ELR (cell line): ENCODE measurements around the gene NCK2.
"Not testable (repeated sequence)": the region's sequence is repeated elsewhere in the genome, so short reads cannot be mapped to it uniquely, and the experiment has no call there.

Source experiments
- DNase-seq: peaks from one replicate; pipeline ENCODE4 v3.0.0-alpha.2; 2015; ENCODE audit warnings: low read depth

The NCK2 gene

DNA sequence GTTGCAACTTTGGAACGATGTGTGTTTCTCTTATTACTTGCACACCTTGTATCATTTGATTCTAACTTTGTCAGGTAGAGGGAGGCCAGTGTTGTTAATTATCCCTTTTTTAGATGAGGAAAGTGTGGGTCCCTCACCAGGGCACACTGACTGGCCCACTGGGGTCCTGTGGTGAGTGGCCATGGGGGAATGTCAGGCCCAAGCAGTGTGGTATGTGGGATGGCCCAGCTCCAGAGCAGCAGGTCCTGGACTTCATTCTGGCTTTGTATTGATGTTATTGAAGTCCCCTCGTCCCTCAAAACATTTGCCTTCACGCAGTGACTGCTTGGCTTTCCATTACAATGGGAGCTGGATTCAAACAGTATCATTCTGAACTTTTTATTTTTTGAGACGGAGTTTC lies 11.7 kb downstream of the NCK2 start:
- DNase-seq, result no peak

DNA sequence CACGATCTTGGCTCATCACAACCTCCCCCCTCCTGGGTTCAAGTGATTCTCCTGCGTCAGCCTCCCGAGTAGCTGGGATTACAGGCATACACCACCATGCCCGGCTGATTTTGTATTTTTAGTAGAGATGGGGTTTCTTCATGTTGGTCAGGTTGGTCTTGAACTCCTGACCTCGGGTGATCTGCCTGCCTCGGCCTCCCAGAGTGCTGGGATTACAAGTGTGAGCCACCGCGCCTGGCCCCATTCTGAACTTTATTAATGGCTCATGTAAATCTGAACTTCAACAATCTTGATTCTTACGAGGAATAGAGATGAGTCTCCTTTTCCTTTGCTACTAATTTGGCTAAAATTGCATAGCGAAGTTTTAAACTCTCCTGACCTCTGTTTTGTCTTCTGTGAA lies 12.2 kb downstream of the NCK2 start:
- DNase-seq, result not testable (repeated sequence)

DNA sequence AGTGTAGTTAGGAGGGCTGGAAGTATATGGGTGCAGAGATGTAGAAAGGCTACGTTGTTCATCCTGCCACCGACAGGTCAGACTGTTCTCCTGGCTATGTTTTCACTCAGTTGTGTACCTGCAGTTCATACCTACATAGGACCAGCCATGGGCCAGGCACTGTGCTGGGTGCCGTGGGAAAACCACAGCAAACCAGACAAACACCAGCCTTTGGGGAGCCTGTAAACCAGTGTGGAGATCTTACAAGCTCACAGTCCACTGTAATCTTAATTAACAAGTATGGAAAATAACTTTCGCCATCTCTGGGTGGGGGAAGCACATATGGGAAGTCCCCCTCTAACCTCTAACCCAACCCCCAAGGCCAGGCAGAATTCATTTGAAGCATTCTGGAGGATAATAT lies 12.7 kb downstream of the NCK2 start:
- no peak for DNase-seq

DNA sequence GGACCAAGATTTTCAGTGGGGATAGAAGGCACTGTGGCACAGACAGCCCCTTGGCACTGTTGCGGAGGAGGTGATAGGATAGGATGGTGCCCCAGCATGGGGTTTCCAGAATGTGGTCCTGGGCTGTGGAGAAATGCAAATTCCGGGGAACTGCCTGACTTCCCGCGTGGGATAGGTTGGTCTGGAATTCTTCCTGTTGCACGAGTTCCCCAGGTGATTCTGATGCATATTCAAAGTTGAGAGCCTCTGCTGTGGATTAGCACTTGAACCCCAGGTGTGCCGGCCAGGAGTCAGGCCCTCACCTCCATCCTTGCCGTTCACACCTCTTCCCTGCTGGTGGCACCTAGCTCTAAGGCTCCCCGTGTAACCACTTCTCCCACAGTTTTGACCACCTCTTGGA lies 15.5 kb downstream of the NCK2 start:
- no peak for DNase-seq

DNA sequence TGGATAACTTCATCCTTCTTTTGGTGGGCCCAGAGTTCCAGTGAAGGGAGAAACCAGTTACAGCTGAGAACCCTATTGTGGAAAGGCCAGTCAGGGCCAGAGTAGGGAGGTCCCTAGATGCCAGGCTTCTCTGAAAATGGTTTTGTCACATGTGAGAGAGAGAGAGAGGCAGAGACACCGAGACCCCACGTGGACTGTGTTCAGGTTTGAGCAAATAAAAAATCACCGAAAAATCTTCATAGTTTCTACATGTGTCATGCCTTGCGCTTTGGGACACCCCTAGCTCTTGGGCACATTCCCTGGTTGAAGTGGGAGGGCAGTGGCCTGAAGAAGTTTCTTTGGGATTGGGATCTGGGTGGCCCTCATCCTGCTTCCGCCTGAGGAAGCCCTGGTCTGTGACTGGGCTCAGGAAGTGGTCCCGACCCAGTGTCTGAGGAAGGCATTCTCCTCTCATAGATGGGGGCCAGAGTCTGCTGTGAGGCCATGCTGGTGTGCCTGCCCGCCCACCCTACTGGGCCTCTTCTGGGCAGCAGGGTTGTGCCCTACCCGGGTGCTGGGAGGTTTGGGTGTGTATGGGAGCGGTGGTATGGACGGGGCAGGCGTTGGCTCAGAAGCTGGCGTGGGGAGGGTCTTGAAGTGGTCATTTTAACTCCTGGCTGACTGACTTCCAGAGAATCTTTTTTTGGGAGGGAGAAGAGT lies 16.1 kb downstream of the NCK2 start:
- no peak for DNase-seq

DNA sequence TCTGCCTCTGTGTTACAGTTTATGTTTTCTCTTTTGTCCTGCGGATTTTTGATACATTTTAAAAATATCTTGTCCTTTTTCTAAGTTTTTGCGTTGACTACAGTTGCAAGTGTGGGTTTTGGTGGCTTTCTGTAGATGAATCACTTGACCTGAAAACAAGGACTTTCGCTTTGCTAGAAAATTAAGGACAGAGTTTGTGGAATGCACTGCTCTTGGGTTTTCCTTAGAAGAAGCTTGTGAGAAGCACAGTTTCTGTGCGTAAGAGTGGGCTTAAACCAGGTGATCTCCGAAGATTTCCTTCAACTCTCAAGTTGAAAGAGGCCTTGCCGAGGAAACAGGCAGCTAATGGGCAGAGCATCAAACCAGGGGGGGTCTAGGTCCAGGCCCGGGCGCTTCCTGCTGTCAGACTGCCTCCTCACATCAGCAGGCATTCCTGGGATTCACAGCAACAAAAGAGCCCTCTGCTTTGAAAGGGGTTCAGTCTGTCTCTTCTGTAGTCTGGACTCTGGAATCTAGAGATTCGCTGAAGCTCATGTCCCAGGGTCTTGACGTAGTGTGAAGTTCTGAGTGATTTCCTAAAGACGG lies 17.3 kb downstream of the NCK2 start:
- no peak for DNase-seq

DNA sequence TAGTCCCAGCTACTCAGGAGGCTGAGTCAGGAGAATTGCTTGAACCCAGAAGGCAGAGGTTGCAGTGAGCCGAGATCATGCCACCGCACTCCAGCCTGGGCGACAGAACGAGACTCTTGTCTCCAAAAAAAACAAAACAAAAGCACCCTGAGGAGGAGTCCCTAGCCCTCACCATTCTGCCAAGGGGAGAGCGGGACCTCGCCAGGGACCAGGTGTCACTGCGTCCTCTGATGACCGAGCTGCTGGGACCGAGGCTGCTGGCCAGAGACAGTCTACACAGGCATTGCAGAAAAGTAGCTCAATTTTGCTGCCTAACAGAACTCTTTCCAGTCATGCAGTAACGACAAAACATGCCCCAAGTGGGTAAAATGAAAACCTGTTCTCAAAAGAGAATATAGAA lies 18.4 kb downstream of the NCK2 start:
- no peak for DNase-seq

DNA sequence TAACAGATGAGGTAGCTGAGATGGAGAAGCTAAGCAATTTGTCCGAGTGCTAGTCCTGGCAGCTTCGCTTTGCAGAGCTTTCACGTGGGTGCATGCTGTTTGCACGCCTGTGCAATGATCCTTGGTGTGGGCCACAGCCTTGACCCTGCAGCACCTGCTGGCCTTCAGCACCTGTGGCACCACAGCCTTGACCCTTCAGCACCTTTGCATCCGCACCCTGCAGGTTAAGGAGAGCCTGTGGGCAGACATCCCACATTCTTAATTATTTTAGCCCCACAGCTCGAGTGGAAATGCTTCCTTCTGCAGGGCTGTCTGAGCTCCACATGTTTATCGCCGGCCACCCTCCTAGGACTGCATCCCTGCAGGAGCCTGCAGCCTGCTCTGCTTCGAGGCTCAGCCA lies 19.3 kb downstream of the NCK2 start:
- no peak for DNase-seq

DNA sequence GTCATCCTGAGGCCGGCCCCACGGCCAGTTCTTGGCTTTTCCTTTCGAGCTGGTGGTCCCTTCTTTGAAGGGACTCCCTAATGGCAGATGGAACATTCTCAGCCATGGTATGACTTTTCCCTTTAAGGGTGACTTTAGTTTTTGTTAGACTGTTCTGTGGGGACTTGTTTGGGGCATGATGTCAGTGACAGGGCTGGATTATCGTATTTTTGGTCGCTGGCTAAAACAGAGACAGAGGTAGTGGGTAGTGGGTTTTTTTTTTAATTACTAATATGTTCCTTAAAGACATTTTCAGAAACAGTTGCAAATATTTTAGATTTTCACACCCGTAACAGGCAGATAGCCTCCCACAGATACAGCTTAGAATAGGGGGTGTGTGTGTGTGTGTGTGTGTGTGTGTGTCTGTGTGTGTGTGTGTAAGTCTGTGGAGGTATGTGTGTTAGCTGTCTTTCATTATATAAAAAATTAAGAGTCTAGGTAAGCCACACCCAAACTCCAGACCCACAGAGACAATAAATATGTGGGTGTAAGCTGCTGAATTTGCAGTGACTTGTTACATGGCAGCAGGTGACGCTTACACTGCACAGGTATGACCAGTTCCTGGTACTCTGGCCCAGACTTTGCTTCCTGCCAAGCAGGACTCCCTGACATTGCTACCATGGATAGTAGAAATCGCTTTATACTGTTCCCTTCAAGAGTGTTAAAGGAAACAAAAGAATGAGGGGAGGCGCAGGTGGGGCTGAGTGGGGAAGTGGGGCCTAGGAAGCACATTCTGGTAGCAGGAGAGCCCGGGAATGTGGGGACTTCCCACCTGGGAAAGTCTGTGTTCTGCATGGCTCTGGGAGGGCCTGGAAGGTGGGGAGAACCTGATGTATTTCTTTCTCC lies 20.9 kb downstream of the NCK2 start:
- DNase-seq, result no peak

DNA sequence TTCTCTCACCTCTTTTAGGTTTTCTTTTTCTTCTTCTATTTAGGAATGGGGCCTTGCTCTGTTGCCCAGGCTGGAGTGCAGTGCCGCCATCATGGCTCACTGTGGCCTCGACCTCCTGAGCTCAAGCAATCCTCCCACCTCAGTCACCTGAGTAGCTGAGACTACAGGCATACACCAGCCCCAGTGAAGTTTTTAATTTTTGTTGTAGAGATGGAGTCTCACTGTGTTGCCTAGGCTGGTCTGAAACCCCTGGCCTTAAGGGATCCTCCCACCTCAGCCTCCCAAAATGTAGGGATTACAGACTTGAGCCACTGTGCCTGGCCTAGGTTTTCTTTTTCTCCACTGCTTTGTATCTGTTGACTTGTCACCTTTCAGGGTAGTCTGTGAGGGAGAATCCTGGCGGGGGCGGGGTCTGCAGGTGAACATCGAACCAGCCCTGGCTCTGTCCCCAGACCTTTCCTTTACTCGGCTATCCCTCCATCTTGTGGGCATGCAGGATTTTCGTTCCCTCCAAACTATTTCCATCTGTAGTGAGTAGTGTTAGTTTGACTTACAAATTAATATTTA lies 21.7 kb downstream of the NCK2 start:
- DNase-seq, result no peak

DNA sequence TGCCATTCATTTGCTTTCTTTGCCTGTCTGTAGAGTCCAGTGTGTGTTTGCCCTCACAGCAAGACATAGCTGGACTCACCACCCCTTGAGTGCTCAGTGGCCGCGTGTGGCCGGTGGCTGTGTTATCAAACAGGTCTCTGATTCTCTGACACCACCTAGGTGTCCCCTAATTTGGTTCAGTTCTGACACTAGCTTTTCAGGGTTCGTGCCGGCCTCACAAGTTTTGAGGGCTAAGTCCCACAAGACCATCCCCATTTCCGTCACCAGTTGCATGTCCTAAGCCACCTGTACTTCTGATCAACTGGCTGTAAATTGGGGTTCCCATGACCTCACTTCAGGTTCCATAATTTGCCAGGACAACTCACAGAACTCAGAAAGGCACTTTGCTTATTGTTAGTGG lies 23.5 kb downstream of the NCK2 start:
- DNase-seq, result no peak

DNA sequence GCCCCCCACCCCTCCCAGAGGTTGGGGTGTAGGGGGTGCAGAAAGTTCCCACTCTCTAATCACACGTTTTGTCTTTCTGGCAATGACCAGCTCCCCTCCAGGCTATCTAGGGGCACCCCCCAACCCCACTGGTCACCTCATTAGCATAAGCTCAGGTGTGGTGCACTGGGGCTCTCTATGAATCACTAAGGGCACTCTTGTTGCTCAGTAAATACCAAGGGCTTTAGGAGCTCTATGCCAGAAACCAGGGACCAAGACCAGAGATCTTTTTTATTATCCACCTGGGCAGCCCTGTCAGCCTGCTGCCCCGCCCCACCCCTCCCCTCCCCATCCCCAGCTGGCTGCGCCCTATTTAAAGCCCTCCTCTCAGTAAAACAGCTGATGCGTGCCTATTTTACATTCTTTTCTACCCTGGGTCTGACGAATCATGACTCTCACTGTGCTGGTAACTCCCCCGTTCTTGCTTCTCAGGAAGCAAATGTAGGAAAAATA lies 24.3 kb downstream of the NCK2 start:
- peak; percentile 20 for DNase-seq

DNA sequence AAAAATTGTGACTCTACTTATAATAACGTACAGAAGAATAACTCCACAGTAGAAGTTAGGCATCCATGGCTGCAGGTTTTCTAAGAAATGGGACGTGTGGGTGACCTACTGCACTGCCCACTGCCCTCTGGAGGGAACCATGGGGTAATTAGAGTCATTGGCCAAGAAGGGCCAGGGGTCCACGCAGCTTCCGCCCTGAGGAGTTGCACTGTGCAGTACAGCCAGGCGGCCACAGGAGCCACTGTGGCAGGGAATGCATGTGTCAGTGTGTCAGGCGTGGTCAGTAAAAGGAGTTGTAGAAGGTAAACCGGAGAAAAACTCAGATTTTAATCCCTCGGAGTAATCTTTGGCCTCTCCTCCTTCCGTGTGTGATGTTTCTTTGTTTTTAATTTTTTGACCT lies 24.8 kb downstream of the NCK2 start:
- no peak for DNase-seq

DNA sequence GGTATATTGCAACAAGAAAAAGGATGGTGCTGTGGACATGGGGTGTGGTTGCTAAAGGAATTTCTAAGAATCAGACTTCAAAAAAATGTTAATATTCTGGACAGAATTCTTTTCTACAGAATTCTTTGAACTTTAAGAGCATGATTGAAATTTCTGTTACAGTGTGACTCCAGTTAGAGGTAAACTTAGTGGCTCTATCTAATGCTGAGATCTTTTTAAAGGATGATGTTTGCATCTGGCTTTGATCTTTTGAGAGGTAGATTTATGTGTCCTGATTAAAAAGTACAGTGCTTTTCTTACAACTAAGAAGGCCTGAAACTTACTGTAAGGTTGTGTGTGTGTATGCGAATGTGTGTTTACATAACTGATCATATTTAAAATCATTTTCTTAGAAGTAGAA lies 25.4 kb downstream of the NCK2 start:
- DNase-seq, result no peak

DNA sequence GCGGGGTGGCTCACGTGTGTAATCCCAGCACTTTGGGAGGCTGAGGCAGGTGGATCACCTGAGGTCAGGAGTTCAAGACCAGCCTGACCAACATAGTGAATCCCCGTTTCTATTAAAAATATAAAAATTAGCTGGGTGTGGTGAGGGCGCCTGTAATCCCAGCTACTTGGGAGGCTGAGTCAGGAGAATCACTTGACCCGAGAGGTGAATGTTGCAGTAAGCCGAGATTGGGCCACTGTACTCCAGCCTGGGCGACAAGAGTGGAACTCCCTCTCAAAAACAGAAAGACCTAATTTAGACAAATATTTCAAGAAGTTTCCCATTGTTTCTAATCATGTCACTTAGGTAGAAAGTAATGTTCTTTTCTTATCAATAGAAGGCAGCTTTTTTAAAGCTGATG lies 26.6 kb downstream of the NCK2 start:
- DNase-seq, result not testable (repeated sequence)

DNA sequence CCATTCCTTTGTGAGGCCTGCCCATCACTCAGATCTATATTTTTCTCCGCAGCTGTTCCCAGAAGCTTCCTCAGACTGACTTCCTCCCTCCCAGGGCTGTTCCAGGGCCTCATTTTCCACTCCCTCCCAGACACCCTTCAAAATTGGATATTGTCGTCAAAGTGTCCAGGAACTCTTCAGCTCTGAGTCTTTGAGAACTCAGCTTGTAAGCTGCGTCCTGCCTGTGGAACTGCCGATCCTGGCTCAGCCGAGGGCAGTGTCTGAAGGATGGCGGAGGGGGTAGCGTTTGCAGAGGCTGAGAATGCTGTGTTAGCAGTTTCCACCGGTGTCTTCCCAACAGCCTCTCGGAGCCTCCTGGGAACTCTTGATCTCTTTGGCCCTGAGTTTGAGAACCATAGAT lies 27.1 kb downstream of the NCK2 start:
- no peak for DNase-seq

DNA sequence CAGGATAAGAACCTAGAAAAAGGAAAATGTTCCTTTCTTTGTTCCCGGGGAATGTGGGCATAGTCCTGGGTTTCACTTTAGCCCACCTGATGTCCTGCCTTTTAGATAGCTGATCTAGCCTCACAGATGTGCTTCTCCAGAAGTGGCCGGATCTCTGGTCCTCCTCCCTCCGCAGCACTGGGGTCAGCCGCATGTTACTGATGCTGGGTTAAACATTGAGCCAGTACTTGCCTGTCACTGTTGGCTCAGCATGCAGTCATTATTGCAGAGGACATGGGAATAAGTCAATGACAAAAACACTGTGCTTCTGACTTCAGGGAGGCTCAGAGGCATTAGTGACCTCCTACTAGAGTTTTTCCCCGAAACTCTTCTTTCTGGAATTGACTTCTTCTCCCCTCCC lies 27.6 kb downstream of the NCK2 start:
- no peak for DNase-seq

DNA sequence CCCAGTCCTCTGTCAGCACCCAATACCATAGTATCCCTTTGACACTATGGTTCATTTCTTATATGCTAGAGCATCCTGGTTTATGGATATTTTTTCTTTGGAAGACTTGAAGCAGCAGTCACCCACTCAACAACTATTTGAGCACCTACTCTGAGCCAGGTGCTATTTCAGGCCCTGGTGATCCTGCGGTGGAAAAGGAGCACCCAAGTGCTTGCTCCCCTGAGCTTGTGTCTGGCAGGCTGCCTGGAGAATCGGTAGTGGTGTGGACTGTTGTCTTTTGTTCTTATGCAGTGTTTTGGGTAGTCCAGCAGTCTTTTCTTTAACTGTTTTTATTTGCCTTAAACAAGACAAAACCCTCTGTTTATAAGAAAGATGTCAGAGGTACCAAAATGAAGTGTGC lies 28.9 kb downstream of the NCK2 start:
- DNase-seq, result no peak

DNA sequence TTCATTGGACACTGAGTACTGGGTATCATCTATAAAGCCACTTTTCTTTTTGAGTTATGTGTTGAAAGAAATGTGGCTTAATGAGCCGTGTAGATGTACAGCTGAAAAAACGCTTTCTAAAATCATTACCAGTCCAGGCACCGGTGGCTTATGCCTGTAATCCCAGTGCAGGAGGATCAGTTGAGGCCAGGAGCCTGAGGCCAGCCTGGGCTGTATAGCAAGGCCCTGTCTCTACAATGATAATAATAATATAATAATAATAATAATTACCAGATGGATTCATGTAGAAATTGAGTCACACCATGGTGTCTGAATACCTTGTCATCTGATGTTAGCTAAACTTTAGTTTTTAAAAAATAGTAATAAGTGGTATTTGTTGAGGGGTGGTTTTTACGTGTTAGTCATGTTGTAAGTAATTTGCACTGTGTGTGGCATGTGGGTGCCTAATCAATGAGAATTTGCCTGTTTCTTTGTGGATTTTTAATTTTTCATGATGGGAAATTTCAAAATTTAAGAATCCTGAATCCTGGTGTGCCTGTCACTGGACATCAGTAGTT lies 30.1 kb downstream of the NCK2 start:
- no peak for DNase-seq

DNA sequence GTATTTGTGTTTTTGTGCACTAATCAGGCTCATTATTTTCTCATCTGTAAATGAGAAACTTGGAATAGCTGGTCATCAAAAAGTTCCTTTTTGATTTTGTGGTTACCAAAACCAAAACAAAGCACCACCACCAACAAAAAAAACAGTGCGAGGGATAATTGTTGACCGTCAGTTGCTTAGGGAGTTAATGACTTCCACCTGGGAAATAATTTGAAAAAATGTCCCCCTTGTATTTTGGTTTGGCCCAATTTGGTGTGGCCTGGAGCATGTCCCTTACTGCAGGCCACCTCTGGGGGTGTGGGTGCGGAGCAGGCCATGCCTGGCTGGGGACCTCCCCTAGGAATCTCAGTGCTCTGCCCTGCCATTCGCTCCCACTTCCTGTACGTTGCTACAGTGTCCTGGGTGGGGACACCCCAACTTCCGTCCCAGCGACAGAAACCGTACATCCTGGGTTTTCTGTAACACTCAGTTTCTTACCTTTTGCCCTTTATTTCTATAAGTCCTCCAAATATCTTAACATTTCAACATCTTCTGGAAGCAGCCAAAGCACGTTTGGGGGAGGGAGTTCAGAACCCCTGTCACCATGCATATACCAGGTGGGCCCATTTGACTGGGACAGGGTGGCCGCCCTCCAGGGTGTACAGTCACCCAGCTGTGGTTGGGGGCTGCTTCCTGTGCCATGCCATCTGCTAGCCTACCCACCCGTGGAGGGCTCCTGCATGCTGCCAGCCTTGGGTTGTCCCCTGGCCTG lies 31.3 kb downstream of the NCK2 start:
- no peak for DNase-seq

DNA sequence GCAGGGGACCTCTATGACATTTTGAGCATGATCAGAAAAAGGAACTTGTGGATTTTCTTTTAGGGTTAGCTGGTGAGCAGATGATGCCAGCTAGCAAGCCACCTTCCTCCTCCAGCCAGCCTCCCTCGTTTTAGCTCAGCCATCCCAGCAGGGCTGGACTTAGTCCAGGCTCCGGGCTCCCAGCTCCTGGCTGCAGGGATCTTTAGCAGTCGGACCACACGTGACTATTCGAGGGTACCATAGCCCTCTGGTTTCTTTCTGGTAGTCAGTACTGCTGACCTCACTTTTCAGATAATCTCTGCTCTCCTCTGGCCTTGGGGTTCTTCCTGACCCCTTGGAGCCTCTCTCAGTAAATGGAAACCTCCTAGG lies 31.8 kb downstream of the NCK2 start:
- DNase-seq, result no peak

DNA sequence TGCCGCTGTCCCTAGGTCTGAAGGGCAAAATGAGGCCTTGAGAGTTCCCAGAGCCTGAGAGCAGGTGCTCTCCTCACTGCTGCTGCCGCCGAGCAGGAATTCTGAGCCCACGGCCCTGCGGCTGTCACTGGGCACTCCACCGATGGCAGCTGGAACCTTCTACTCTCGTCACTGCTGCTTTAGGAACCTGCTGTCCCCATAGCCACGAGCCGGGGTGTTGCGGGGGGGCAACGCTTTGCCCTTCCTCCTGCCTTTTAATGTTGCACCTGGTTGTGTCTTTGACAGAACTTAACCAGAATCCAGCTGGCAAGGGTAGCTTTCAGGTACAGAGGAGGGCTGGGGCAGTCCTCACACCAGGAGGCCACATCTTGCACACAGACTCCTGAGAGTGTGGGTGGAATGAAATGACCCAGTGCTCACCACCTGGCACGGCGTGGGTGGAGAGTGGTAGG lies 32.3 kb downstream of the NCK2 start:
- DNase-seq, result no peak
